OCI-LY7 (cell line): ENCODE results near the gene CBFA2T3.

Experiments
- CTCF ChIP-seq: fragments of 200-600 bp; sonication (generic); conservative IDR thresholded peaks from 2 replicates; pipeline ENCODE4 v1.5.1; 2014; ENCODE audit warnings: mild to moderate bottlenecking, antibody characterized with exemption, low read length, moderate library complexity, mixed read lengths
- EZH2phosphoT487 ChIP-seq: fragments of 200-600 bp; sonication (generic); IDR thresholded peaks from 2 replicates; pipeline ENCODE4 v1.6.1; 2018; ENCODE audit warnings: low read depth, borderline replicate concordance, mild to moderate bottlenecking, mixed run types, antibody characterized with exemption, low read length, moderate library complexity, mixed read lengths

- TF ChIP-seq CTCF (no peak), EZH2phosphoT487 (no peak)
These were observed 62.1 kb downstream of the CBFA2T3 start for GRCh38 chr16:88914750-88915368.
